Epithelial cell of proximal tubule (primary cell): Measurements from ENCODE around the gene RGL1. TPM values are rescaled to one million over a fixed set of nuclear protein-coding genes. Genes with fewer than 3 reads are reported as not detected.

Experiments used
- DNase-seq: peaks from one replicate; pipeline ENCODE4 v3.0.0-alpha.2; 2011; ENCODE audit warnings: low read depth
- H3K4me3 ChIP-seq: 2 replicates; pipeline ENCODE4 v1.5.1; 2011; ENCODE audit warnings: low read depth, mild to moderate bottlenecking, low read length
- CTCF ChIP-seq: conservative IDR thresholded peaks from 2 replicates; pipeline ENCODE4 v1.5.1; 2012; ENCODE audit warnings: low read depth, mild to moderate bottlenecking, low read length
- total RNA-seq: library from RNA; depleted of rRNA; stranded (reverse); fragments of >200 nt; gene quantifications from 2 replicates; pipeline ENCODE4 v1.2.3, GENCODE V29; 2015

The RGL1 gene
- total RNA-seq, 1 donor from 2014 or later = 1.6 TPM

DNA sequence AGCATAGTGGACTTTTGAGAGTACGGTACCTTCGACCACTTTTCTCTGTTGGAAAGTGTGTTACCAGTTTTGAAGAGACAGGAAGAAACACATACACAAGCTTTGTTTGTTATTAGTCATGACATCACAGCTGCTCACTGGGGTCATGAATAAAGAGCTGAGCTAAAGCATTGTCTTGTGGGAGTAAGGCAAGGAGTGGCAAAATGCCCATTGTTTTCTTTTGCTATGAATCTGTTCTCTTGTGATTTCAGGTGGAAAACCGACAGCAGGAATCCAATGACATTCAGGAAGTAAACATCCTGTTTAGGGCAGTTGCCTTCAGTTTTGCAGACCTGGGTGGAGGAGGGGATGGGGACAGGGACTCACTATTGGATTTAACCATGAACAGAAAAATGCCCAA is 66.2 kb downstream of the RGL1 start:
- no peak overlapping the region for H3K4me3 ChIP-seq
- no peak for TF ChIP-seq CTCF
- peak; percentile 71 for DNase-seq

DNA sequence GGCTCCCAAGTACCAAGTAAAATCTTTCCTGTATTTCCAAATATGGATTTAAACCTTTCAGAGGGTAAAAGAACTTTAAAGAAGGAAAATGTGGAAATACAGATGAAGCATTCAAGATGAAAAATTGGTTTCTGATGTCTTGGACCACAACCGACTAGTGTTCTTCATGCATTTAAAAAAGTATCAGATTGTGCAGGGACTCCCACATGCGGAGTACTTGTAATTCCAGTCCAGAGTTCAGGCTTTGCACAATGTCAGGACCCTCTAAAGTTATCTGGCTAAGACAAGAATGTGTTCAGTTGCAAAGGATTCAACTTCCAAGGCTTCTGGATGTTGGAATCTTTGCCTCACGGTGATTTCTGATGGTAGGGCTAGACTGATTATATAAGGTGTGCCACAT is 66.7 kb downstream of the RGL1 start:
- no peak for TF ChIP-seq CTCF
- no peak overlapping the region for H3K4me3 ChIP-seq
- no peak for DNase-seq

DNA sequence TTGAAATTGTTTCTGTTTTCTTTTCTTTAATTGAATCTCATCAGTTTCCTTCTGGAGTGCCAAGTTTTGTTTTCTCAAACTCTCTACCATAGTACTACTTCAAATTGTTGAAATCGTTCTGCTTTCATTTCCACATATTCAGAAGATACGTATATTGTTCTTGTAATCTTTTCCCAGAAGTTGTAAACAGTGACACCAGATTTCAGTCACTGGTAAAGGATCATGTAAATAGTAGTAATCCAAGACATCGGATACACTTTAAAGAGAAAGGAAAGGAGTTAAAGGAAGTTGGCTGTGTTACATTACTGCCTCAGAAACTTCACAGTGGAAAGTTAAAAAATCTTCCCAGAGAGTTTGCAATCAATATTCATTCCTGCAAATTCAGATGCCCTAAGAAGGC is 67.5 kb downstream of the RGL1 start:
- DNase-seq = no peak
- no peak for TF ChIP-seq CTCF
- H3K4me3 ChIP-seq = no peak overlapping the region

DNA sequence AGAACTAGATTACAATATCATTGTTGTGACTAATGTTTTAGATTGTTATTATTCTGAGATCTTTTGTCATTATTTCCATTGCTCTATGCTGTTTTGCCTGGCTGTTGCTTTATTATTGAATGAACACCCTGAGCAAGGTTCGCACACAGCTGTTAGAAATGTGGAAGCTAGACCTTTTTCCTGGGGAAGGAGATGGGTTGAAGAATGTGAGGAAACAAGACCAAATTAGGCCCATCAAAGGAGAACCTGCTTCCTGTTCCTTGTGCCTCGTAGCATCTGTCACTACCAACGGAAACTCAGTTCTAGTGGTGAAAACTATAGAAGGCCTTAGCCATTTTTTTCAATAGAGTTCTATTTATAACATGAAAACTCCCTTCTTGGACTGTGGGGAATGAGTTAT is 68.7 kb downstream of the RGL1 start:
- H3K4me3 ChIP-seq = no peak overlapping the region
- no peak for TF ChIP-seq CTCF
- DNase-seq = no peak

DNA sequence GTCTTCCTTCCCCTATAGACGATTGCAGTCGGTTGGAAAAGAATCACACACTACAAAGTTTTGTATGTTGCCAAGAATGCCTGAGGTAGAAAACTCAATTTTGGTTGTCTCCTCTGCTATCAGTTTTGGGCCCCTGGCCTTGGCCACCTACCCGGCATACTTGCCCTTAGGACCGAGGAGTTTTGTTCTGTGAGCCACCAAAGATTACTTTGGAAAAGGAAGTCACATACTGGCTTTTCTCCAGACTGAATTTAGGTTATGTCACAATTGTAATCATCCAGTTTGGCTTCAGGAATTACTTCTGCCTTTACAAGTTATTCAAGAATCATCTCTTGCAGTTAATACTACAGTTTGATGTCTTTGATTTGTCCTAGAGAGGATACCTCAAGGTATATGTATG is 71.4 kb downstream of the RGL1 start:
- no peak for DNase-seq
- TF ChIP-seq CTCF = no peak
- H3K4me3 ChIP-seq = no peak overlapping the region

DNA sequence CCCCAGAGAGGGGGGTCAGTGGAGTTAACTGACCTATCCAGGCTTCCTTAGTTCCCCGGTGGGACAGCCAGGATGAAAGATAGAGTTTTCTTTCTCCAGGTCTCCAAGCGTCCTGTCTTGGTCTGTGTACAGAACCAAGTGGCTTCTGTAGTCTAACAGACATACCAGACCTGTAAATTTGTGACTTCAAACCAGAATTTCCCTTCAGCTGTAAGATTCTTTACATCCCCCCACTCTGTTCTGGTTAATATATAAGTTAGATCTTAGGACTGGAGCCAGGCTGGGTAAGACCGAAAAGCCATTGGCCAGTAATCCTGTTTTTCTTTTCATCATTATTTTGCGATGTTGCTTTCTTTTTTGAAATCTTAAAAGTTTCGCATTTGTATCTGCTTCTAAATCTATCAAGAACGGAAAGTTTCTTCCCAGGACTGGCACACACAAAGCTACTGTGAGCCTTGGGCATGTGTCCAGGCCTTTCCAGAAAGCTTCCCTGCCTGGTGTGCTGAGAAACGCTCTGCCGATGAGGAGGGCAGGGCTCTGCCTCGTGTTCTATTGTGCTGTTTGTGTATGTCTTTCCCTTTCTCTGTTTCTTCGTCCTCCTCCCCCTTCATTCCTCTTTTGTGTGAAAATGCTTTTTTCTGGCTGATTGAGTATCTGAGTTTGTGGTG is 72.3 kb downstream of the RGL1 start:
- no peak for DNase-seq
- H3K4me3 ChIP-seq = peak overlapping the region; percentile 35
- TF ChIP-seq CTCF = no peak

DNA sequence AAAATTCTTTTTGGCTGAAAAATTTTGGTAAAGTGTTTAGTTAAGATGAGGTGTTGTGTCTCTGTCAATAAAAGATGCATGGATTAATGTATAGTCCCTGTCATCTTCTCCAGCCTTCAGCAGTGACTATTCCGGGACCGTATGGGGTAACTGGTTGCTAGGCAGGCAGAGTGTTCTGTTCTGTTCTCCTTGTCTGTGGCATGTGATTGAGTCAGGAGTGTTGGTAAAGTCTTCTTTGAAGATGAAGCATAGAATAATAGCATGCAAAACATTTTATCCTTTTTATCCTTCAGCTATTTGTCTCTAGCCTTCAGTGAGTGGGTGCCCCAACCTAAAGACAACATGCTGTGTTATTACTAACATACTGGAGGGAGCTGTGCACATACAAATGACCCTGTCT is 74.6 kb downstream of the RGL1 start:
- no peak overlapping the region for H3K4me3 ChIP-seq
- no peak for TF ChIP-seq CTCF
- no peak for DNase-seq
